Raji (cell line): ENCODE data around the gene ISOC2.

Experiments
- POLR2A ChIP-seq: IDR thresholded peaks from 2 replicates; pipeline ENCODE4 v1.6.1; 2011; ENCODE audit warnings: low read depth, low read length, control low read depth; ENCODE audit not compliant: insufficient read depth

Gene ISOC2

GRCh38 chr19:55432241-55432959 lies 29.0 kb downstream of the ISOC2 start:
- no peak for TF ChIP-seq POLR2A

- no peak for TF ChIP-seq POLR2A
Measured at GRCh38 chr19:55431183-55431582, 30.3 kb downstream of the ISOC2 start.

- no peak for TF ChIP-seq POLR2A
Measured at GRCh38 chr19:55426042-55426441, 35.4 kb downstream of the ISOC2 start.

GRCh38 chr19:55424518-55424917 lies 36.9 kb downstream of the ISOC2 start:
- TF ChIP-seq POLR2A, result no peak

- TF ChIP-seq POLR2A, result no peak
Measured at GRCh38 chr19:55423225-55424005, 38.0 kb downstream of the ISOC2 start.

GRCh38 chr19:55419624-55420236 lies 41.7 kb downstream of the ISOC2 start:
- TF ChIP-seq POLR2A, result no peak

- no peak for TF ChIP-seq POLR2A
Measured at GRCh38 chr19:55419103-55419502, 42.3 kb downstream of the ISOC2 start.

GRCh38 chr19:55418185-55418584 lies 43.3 kb downstream of the ISOC2 start:
- no peak for TF ChIP-seq POLR2A

GRCh38 chr19:55410168-55410567 lies 51.3 kb downstream of the ISOC2 start:
- no peak for TF ChIP-seq POLR2A

- TF ChIP-seq POLR2A, result no peak
Measured at GRCh38 chr19:55408533-55408872, 52.9 kb downstream of the ISOC2 start.

- TF ChIP-seq POLR2A, result peak; percentile 55
Measured at GRCh38 chr19:55407800-55408532, 53.5 kb downstream of the ISOC2 start.

GRCh38 chr19:55407550-55407799 lies 54.0 kb downstream of the ISOC2 start, which contains the start of gene UBE2S:
Gene UBE2S, minus strand, starts transcription at chr19:55407788. Its CDS starts 199 bp downstream, at chr19:55407589.
- peak; percentile 94 for TF ChIP-seq POLR2A

- no peak for TF ChIP-seq POLR2A
Measured at GRCh38 chr19:55406826-55407549, 54.5 kb downstream of the ISOC2 start.

- TF ChIP-seq POLR2A, result no peak
Measured at GRCh38 chr19:55406091-55406825, 55.2 kb downstream of the ISOC2 start.
